GM19324 (cell line): Measurements from ENCODE around the gene HOXA11.

ENCODE experiments used
- ATAC-seq: cut with Tn5 transposase; IDR thresholded peaks from one replicate; pipeline ENCODE4 v1.9.1; 2021; ENCODE audit warnings: mild to moderate bottlenecking, moderate library complexity; ENCODE audit not compliant: unreplicated experiment, low FRiP score

Gene HOXA11

GRCh38 chr7:27148756-27149641 is 36.0 kb downstream of the HOXA11 start:
- no peak for ATAC-seq

GRCh38 chr7:27148031-27148755 is 36.8 kb downstream of the HOXA11 start:
- ATAC-seq: no peak

GRCh38 chr7:27147199-27148030 is 37.6 kb downstream of the HOXA11 start, which contains the start of gene HOXA6:
Gene HOXA6 (minus strand): TSS chr7:27147774. CDS start chr7:27147749, 25 bp downstream.
- ATAC-seq: no peak

- ATAC-seq: no peak
Observed at GRCh38 chr7:27146491-27147198, 38.4 kb downstream of the HOXA11 start.

GRCh38 chr7:27145914-27146412 is 39.1 kb downstream of the HOXA11 start:
- ATAC-seq: no peak

- no peak for ATAC-seq
Observed at GRCh38 chr7:27145165-27145913, 39.7 kb downstream of the HOXA11 start.

- no peak for ATAC-seq
Observed at GRCh38 chr7:27144781-27145164, 40.3 kb downstream of the HOXA11 start.

GRCh38 chr7:27143950-27144780 is 40.9 kb downstream of the HOXA11 start:
- ATAC-seq: no peak

GRCh38 chr7:27143023-27143949 is 41.7 kb downstream of the HOXA11 start, which contains the start of gene HOXA5:
Gene HOXA5 (minus strand): TSS chr7:27143681. CDS start chr7:27143607, 74 bp downstream.
- ATAC-seq: no peak

GRCh38 chr7:27142580-27143022 is 42.4 kb downstream of the HOXA11 start:
- ATAC-seq: no peak

GRCh38 chr7:27141923-27142579 is 43.0 kb downstream of the HOXA11 start:
- ATAC-seq: no peak

- no peak for ATAC-seq
Observed at GRCh38 chr7:27141137-27141922, 43.7 kb downstream of the HOXA11 start.

GRCh38 chr7:27140126-27140857 is 44.7 kb downstream of the HOXA11 start:
- ATAC-seq: no peak

- ATAC-seq: no peak
Observed at GRCh38 chr7:27139334-27140125, 45.5 kb downstream of the HOXA11 start.
